SK-N-MC (cell line): Measurements from ENCODE around the gene GPR25.

Source experiments
- EZH2 ChIP-seq: fragments of 200-600 bp; sonication (generic); IDR thresholded peaks from one replicate; pipeline ENCODE4 v1.6.1; 2017; ENCODE audit warnings: antibody characterized with exemption
- FOXP2 ChIP-seq: optimal IDR thresholded peaks from 2 replicates; pipeline ENCODE3; 2011; ENCODE audit warnings: mild to moderate bottlenecking, moderate library complexity; ENCODE audit not compliant: insufficient read depth; ENCODE audit errors: extremely low read length, control extremely low read depth
- POLR2AphosphoS5 ChIP-seq: IDR thresholded peaks from 2 replicates; pipeline ENCODE4 v1.6.1; 2012; ENCODE audit warnings: mild to moderate bottlenecking, low read depth, low read length, borderline replicate concordance

DNA sequence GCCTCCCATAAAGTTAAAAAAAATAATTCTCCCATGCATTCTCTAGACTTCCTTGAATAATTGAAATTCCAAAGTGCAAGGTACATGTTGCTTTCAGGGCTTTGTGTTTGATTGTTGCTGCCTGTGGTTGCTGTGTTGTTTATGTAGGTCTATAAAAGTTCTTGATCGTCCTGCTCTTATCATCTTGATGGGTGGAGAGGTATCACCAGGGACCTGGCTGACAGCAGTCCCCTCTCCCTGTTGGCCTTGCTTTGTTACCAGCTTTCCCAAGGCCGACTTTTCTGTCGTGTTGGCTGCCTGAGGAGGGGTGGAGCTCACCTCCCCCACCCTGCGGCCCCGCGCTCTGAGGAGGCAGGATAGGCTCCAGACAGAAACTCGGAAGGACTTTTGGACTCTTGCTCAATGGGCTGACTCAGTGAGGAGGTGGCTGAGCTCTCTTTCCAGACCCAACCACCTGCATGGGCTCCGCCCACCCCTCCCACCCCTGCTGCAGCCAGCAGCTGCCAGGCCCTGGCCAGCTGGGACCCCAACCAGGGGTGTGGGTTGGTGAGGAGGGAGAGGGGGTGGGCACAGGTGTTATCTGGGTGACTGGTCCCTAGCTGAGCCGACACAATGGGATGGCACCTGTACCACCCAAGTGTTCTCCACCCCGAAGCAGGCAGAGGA lies 23.9 kb downstream of the GPR25 start:
- TF ChIP-seq POLR2AphosphoS5 (no peak), EZH2 (no peak), FOXP2 (no peak)
